ENCODE measurements around the gene CCDC197.

The CCDC197 gene

GRCh38 chr14:93997082-93997481 lies at the start of gene CCDC197:
Gene CCDC197 (plus strand): TSS chr14:93997301. CDS start chr14:93998132, 831 bp downstream.
- DNase-seq (ENCODE audit: low spot score), result no peak

- no peak for DNase-seq (ENCODE audit: low spot score)
These were observed 47.5 kb upstream of the CCDC197 start for GRCh38 chr14:93949511-93950075.

GRCh38 chr14:93950948-93951634 lies 46.0 kb upstream of the CCDC197 start:
- no peak for DNase-seq (ENCODE audit: low spot score)

GRCh38 chr14:93951635-93952540 lies 45.2 kb upstream of the CCDC197 start:
- no peak for DNase-seq (ENCODE audit: low spot score)

- DNase-seq (ENCODE audit: low spot score), result no peak
These were observed 44.3 kb upstream of the CCDC197 start for GRCh38 chr14:93952829-93953228.

- DNase-seq (ENCODE audit: low spot score), result no peak
These were observed 43.8 kb upstream of the CCDC197 start for GRCh38 chr14:93953263-93953662.

- DNase-seq (ENCODE audit: low spot score), result no peak
These were observed 43.2 kb upstream of the CCDC197 start for GRCh38 chr14:93953739-93954515.

GRCh38 chr14:93954516-93954830 lies 42.6 kb upstream of the CCDC197 start:
- no peak for DNase-seq (ENCODE audit: low spot score)

GRCh38 chr14:93954900-93955849 lies 41.9 kb upstream of the CCDC197 start:
- DNase-seq (ENCODE audit: low spot score), result peak; percentile 75

GRCh38 chr14:93955850-93956481 lies 41.1 kb upstream of the CCDC197 start:
- no peak for DNase-seq (ENCODE audit: low spot score)

GRCh38 chr14:93956514-93957332 lies 40.4 kb upstream of the CCDC197 start:
- no peak for DNase-seq (ENCODE audit: low spot score)

- DNase-seq (ENCODE audit: low spot score), result no peak
These were observed 39.8 kb upstream of the CCDC197 start for GRCh38 chr14:93957333-93957710.

- DNase-seq (ENCODE audit: low spot score), result no peak
These were observed 39.1 kb upstream of the CCDC197 start for GRCh38 chr14:93957751-93958566.

- DNase-seq (ENCODE audit: low spot score), result no peak
These were observed 38.4 kb upstream of the CCDC197 start for GRCh38 chr14:93958567-93959238.

GRCh38 chr14:93959239-93960107 lies 37.6 kb upstream of the CCDC197 start:
- peak; percentile 89 for DNase-seq (ENCODE audit: low spot score)

- DNase-seq (ENCODE audit: low spot score), result no peak
These were observed 37.0 kb upstream of the CCDC197 start for GRCh38 chr14:93960108-93960475.

GRCh38 chr14:93960774-93961438 lies 36.2 kb upstream of the CCDC197 start:
- DNase-seq (ENCODE audit: low spot score), result no peak
